Ovary (tissue), 3 donors: Measurements from ENCODE around the gene CACNA1C.

ENCODE experiments used
- POLR2A ChIP-seq: fragments of 450-650 bp; IDR thresholded peaks from one replicate; pipeline ENCODE4 v1.6.1; 2017; ENCODE audit warnings: antibody characterized with exemption, mild to moderate bottlenecking, moderate library complexity
- TF ChIP-seq, protein P1 (sequence below), 3 donors: fragments of 450-650 bp in 2 of 3; fragments of 200-600 bp in 1 of 3; IDR thresholded peaks; one replicate each; pipeline versions ENCODE4 v1.5.1 to v1.8.0; 2016 to 2022; ENCODE audit warnings: antibody characterized with exemption in 3 of 3, mild to moderate bottlenecking in 1 of 3
- donor health status: DM: no; HTN: no; CAD: no.

DNA sequence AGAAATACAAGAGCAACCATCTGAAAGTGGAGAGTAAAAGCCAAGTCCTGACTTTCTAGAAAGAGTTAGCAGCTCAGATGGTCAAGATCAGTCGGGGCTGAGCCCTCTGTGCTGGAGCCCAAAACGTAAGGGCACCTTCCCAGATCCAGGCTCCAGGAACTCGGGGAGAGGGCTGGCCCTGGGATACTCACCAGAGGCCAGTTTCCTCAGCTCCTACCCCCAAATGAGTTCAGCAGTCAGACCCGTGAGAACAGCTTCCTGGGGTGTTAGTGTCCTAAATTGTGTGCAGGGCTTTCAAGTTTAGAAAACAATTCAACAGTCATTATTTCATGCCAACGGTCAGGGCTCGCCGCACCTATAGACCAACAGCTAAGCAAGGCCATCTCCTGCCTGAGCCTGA is 594.4 kb downstream of the CACNA1C start:
- TF ChIP-seq, protein P1, sequence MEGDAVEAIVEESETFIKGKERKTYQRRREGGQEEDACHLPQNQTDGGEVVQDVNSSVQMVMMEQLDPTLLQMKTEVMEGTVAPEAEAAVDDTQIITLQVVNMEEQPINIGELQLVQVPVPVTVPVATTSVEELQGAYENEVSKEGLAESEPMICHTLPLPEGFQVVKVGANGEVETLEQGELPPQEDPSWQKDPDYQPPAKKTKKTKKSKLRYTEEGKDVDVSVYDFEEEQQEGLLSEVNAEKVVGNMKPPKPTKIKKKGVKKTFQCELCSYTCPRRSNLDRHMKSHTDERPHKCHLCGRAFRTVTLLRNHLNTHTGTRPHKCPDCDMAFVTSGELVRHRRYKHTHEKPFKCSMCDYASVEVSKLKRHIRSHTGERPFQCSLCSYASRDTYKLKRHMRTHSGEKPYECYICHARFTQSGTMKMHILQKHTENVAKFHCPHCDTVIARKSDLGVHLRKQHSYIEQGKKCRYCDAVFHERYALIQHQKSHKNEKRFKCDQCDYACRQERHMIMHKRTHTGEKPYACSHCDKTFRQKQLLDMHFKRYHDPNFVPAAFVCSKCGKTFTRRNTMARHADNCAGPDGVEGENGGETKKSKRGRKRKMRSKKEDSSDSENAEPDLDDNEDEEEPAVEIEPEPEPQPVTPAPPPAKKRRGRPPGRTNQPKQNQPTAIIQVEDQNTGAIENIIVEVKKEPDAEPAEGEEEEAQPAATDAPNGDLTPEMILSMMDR (IDR thresholded peaks at IDR 0.05), result no peak
- TF ChIP-seq POLR2A, result no peak
